Measurements from ENCODE around the gene SMIM26. TPM values are rescaled to one million over a fixed set of nuclear protein-coding genes. Genes with fewer than 3 reads are reported as not detected.
A peak's percentile ranks its signal among the peaks of the same experiment; 100 is the strongest.

SMIM26 gene
- total and polyA plus RNA-seq, 2 donors: 99.3 to 188 TPM

- H3K4me1 ChIP-seq (ENCODE audit: control insufficient read depth in 2 of 2, insufficient read depth in 2 of 2, low read length in 2 of 2): peaks cover 7 to 9% of the 10 kb centered on the region in 2 donors
- peaks cover 0 to 17% of the 10 kb centered on the region in 2 donors for H3K27me3 ChIP-seq (ENCODE audit: control insufficient read depth in 2 of 2, insufficient read depth in 1 of 2, low read length in 1 of 2)
- no peaks in the 10 kb centered on the region for H3K9me3 ChIP-seq (ENCODE audit: control insufficient read depth in 2 of 2, insufficient read depth in 1 of 2, low read length in 1 of 2)
- peak within 1 kb of the TSS; percentile 31 to 83 for H3K4me3 ChIP-seq (ENCODE audit: low read length in 2 of 2)
- no peaks in the 10 kb centered on the region for H3K36me3 ChIP-seq (ENCODE audit: control insufficient read depth in 2 of 2, insufficient read depth in 2 of 2, low read length in 1 of 2)
- peak within 1 kb of the TSS in 1 of 2 donors; percentile 60 for H3K27ac ChIP-seq (ENCODE audit: low read depth in 1 of 2, low read length in 1 of 2)
- under 1% methylated on average over 88 of the region's 88 CpGs for WGBS
- DNase-seq (ENCODE audit: low read depth in 6 of 9, low spot score in 9 of 9): peak in 5 of 9 donors; percentile 11 to 47 (median 29)
These were observed 20.7 kb downstream of the SMIM26 start, which contains the start of gene DTD1 for GRCh38 chr20:18587665-18588573. TSS of gene DTD1 (plus strand) at chr20:18588054. CDS start at chr20:18588073, 19 bp downstream.

GRCh38 chr20:18588574-18588933 lies 21.3 kb downstream of the SMIM26 start:
- H3K9me3 ChIP-seq (ENCODE audit: control insufficient read depth in 2 of 2, insufficient read depth in 1 of 2, low read length in 1 of 2): no peaks in the 10 kb centered on the region
- 14% methylated on average over 18 of the region's 18 CpGs for WGBS
- H3K27me3 ChIP-seq (ENCODE audit: control insufficient read depth in 2 of 2, insufficient read depth in 1 of 2, low read length in 1 of 2): peaks cover 0 to 17% of the 10 kb centered on the region in 2 donors
- no peak overlapping the region for H3K27ac ChIP-seq (ENCODE audit: low read depth in 1 of 2, low read length in 1 of 2)
- H3K36me3 ChIP-seq (ENCODE audit: control insufficient read depth in 2 of 2, insufficient read depth in 2 of 2, low read length in 1 of 2): no peaks in the 10 kb centered on the region
- peaks cover 7 to 9% of the 10 kb centered on the region in 2 donors for H3K4me1 ChIP-seq (ENCODE audit: control insufficient read depth in 2 of 2, insufficient read depth in 2 of 2, low read length in 2 of 2)
- no peak for DNase-seq (ENCODE audit: low read depth in 6 of 9, low spot score in 9 of 9)
- H3K4me3 ChIP-seq (ENCODE audit: low read length in 2 of 2): peak overlapping the region; percentile 31 to 83

- no peak overlapping the region for H3K27ac ChIP-seq (ENCODE audit: low read depth in 1 of 2, low read length in 1 of 2)
- WGBS: 93% methylated on average over 8 of the region's 8 CpGs
These were observed 22.9 kb downstream of the SMIM26 start for GRCh38 chr20:18589941-18590674.

GRCh38 chr20:18596270-18596669 lies 29.0 kb downstream of the SMIM26 start:
- no peaks in the 10 kb centered on the region for H3K4me1 ChIP-seq (ENCODE audit: control insufficient read depth in 2 of 2, insufficient read depth in 2 of 2, low read length in 2 of 2)
- no peak overlapping the region for H3K4me3 ChIP-seq (ENCODE audit: low read length in 2 of 2)
- H3K27me3 ChIP-seq (ENCODE audit: control insufficient read depth in 2 of 2, insufficient read depth in 1 of 2, low read length in 1 of 2): no peaks in the 10 kb centered on the region
- no peak for DNase-seq (ENCODE audit: low read depth in 6 of 9, low spot score in 9 of 9)
- H3K27ac ChIP-seq (ENCODE audit: low read depth in 1 of 2, low read length in 1 of 2): no peak overlapping the region
- H3K9me3 ChIP-seq (ENCODE audit: control insufficient read depth in 2 of 2, insufficient read depth in 1 of 2, low read length in 1 of 2): no peaks in the 10 kb centered on the region
- H3K36me3 ChIP-seq (ENCODE audit: control insufficient read depth in 2 of 2, insufficient read depth in 2 of 2, low read length in 1 of 2): no peaks in the 10 kb centered on the region

More at GRCh38 chr20:18589941-18590674, 22.9 kb downstream of the SMIM26 start:
- Histone ChIP-seq H3K36me3 (ENCODE audit: control insufficient read depth in 2 of 2, insufficient read depth in 2 of 2, low read length in 1 of 2) (no peaks in the 10 kb centered on the region), H3K27me3 (ENCODE audit: control insufficient read depth in 2 of 2, insufficient read depth in 1 of 2, low read length in 1 of 2) (peaks cover 0 to 17% of the 10 kb centered on the region in 2 donors), H3K4me1 (ENCODE audit: control insufficient read depth in 2 of 2, insufficient read depth in 2 of 2, low read length in 2 of 2) (peaks cover 7 to 9% of the 10 kb centered on the region in 2 donors), H3K4me3 (ENCODE audit: low read length in 2 of 2) (no peak overlapping the region), H3K9me3 (ENCODE audit: control insufficient read depth in 2 of 2, insufficient read depth in 1 of 2, low read length in 1 of 2) (no peaks in the 10 kb centered on the region)
- no peak for DNase-seq (ENCODE audit: low read depth in 6 of 9, low spot score in 9 of 9)

GRCh38 chr20:18609741-18610140 lies 42.5 kb downstream of the SMIM26 start:
- H3K4me1 ChIP-seq (ENCODE audit: control insufficient read depth in 2 of 2, insufficient read depth in 2 of 2, low read length in 2 of 2): no peaks in the 10 kb centered on the region
- no peaks in the 10 kb centered on the region for H3K27me3 ChIP-seq (ENCODE audit: control insufficient read depth in 2 of 2, insufficient read depth in 1 of 2, low read length in 1 of 2)
- H3K9me3 ChIP-seq (ENCODE audit: control insufficient read depth in 2 of 2, insufficient read depth in 1 of 2, low read length in 1 of 2): no peaks in the 10 kb centered on the region
- DNase-seq (ENCODE audit: low read depth in 6 of 9, low spot score in 9 of 9): no peak
- no peak overlapping the region for H3K27ac ChIP-seq (ENCODE audit: low read depth in 1 of 2, low read length in 1 of 2)
- H3K4me3 ChIP-seq (ENCODE audit: low read length in 2 of 2): no peak overlapping the region
- no peaks in the 10 kb centered on the region for H3K36me3 ChIP-seq (ENCODE audit: control insufficient read depth in 2 of 2, insufficient read depth in 2 of 2, low read length in 1 of 2)

- Histone ChIP-seq H3K27ac (ENCODE audit: low read depth in 1 of 2, low read length in 1 of 2) (no peak overlapping the region), H3K4me1 (ENCODE audit: control insufficient read depth in 2 of 2, insufficient read depth in 2 of 2, low read length in 2 of 2) (no peaks in the 10 kb centered on the region), H3K4me3 (ENCODE audit: low read length in 2 of 2) (no peak overlapping the region), H3K36me3 (ENCODE audit: control insufficient read depth in 2 of 2, insufficient read depth in 2 of 2, low read length in 1 of 2) (no peaks in the 10 kb centered on the region), H3K9me3 (ENCODE audit: control insufficient read depth in 2 of 2, insufficient read depth in 1 of 2, low read length in 1 of 2) (no peaks in the 10 kb centered on the region), H3K27me3 (ENCODE audit: control insufficient read depth in 2 of 2, insufficient read depth in 1 of 2, low read length in 1 of 2) (no peaks in the 10 kb centered on the region)
- DNase-seq (ENCODE audit: low read depth in 6 of 9, low spot score in 9 of 9): no peak
- 92% methylated on average over 8 of the region's 8 CpGs for WGBS
These were observed 44.3 kb downstream of the SMIM26 start for GRCh38 chr20:18611492-18611891.

- no peaks in the 10 kb centered on the region for H3K27me3 ChIP-seq (ENCODE audit: control insufficient read depth in 2 of 2, insufficient read depth in 1 of 2, low read length in 1 of 2)
- no peaks in the 10 kb centered on the region for H3K4me1 ChIP-seq (ENCODE audit: control insufficient read depth in 2 of 2, insufficient read depth in 2 of 2, low read length in 2 of 2)
- H3K9me3 ChIP-seq (ENCODE audit: control insufficient read depth in 2 of 2, insufficient read depth in 1 of 2, low read length in 1 of 2): no peaks in the 10 kb centered on the region
- DNase-seq (ENCODE audit: low read depth in 6 of 9, low spot score in 9 of 9): no peak
- H3K27ac ChIP-seq (ENCODE audit: low read depth in 1 of 2, low read length in 1 of 2): no peak overlapping the region
- no peak overlapping the region for H3K4me3 ChIP-seq (ENCODE audit: low read length in 2 of 2)
- no peaks in the 10 kb centered on the region for H3K36me3 ChIP-seq (ENCODE audit: control insufficient read depth in 2 of 2, insufficient read depth in 2 of 2, low read length in 1 of 2)
- WGBS: 89% methylated on average over 2 of the region's 2 CpGs
These were observed 46.3 kb downstream of the SMIM26 start for GRCh38 chr20:18613553-18613952.

GRCh38 chr20:18614244-18614643 lies 47.0 kb downstream of the SMIM26 start:
- DNase-seq (ENCODE audit: low read depth in 6 of 9, low spot score in 9 of 9): no peak
- Histone ChIP-seq H3K27ac (ENCODE audit: low read depth in 1 of 2, low read length in 1 of 2) (no peak overlapping the region), H3K9me3 (ENCODE audit: control insufficient read depth in 2 of 2, insufficient read depth in 1 of 2, low read length in 1 of 2) (no peaks in the 10 kb centered on the region), H3K27me3 (ENCODE audit: control insufficient read depth in 2 of 2, insufficient read depth in 1 of 2, low read length in 1 of 2) (no peaks in the 10 kb centered on the region), H3K4me1 (ENCODE audit: control insufficient read depth in 2 of 2, insufficient read depth in 2 of 2, low read length in 2 of 2) (no peaks in the 10 kb centered on the region), H3K36me3 (ENCODE audit: control insufficient read depth in 2 of 2, insufficient read depth in 2 of 2, low read length in 1 of 2) (no peaks in the 10 kb centered on the region), H3K4me3 (ENCODE audit: low read length in 2 of 2) (no peak overlapping the region)
- WGBS: 96% methylated on average over 5 of the region's 5 CpGs

GRCh38 chr20:18615020-18615650 lies 47.9 kb downstream of the SMIM26 start:
- no peak for DNase-seq (ENCODE audit: low read depth in 6 of 9, low spot score in 9 of 9)
- Histone ChIP-seq H3K4me1 (ENCODE audit: control insufficient read depth in 2 of 2, insufficient read depth in 2 of 2, low read length in 2 of 2) (no peaks in the 10 kb centered on the region), H3K9me3 (ENCODE audit: control insufficient read depth in 2 of 2, insufficient read depth in 1 of 2, low read length in 1 of 2) (no peaks in the 10 kb centered on the region), H3K27me3 (ENCODE audit: control insufficient read depth in 2 of 2, insufficient read depth in 1 of 2, low read length in 1 of 2) (no peaks in the 10 kb centered on the region), H3K36me3 (ENCODE audit: control insufficient read depth in 2 of 2, insufficient read depth in 2 of 2, low read length in 1 of 2) (no peaks in the 10 kb centered on the region), H3K27ac (ENCODE audit: low read depth in 1 of 2, low read length in 1 of 2) (no peak overlapping the region), H3K4me3 (ENCODE audit: low read length in 2 of 2) (no peak overlapping the region)
- WGBS: 89% methylated on average over 5 of the region's 5 CpGs

Data from thymus (tissue), 11 donors.